Measurements from ENCODE around the gene MTHFD2. TPM values are rescaled to one million over a fixed set of nuclear protein-coding genes. Genes with fewer than 3 reads are reported as not detected.

MTHFD2 gene
- total RNA-seq, 1 donor from 2014 or later, result 101 TPM

DNA sequence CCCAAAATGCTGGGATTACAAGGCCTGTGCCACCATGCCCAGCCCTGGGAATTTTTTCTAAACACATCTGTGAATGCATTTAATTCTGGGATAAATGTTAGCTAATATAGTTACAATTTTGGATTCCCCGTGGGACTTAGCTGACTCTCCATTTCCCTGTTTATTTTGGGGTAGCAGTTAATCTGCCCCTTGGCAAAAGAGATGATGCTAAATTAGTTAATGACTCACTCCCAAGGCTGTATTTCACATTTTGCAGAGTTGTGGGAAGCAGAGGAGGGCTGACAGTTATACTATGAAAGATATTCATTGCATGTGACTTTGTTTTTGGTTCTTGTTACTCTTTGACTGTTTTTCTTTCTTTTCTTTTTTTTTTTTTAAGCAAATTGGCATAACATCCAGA lies 3.2 kb downstream of the MTHFD2 start:
- H3K36me3 Mint-ChIP-seq, result peaks cover 8% of the 10 kb centered on the region
- peaks cover 68% of the 10 kb centered on the region for H4K20me1 ChIP-seq (ENCODE audit: low read depth)
- no peak for DNase-seq (ENCODE audit: low spot score)
- H3K4me2 ChIP-seq, result no peak overlapping the region
- no peaks in the 10 kb centered on the region for H3K9me3 Mint-ChIP-seq
- H3K9me3 ChIP-seq (ENCODE audit: low read depth), result no peaks in the 10 kb centered on the region
- H2AFZ ChIP-seq (replicated peaks), result no peak overlapping the region
- peaks cover 17% of the 10 kb centered on the region for H3K4me1 ChIP-seq
- TF ChIP-seq EZH2phosphoT487 (IDR thresholded peaks at IDR 0.05) (no peak), EZH2 (IDR thresholded peaks at IDR 0.05) (no peak)
- TF ChIP-seq, protein P1, sequence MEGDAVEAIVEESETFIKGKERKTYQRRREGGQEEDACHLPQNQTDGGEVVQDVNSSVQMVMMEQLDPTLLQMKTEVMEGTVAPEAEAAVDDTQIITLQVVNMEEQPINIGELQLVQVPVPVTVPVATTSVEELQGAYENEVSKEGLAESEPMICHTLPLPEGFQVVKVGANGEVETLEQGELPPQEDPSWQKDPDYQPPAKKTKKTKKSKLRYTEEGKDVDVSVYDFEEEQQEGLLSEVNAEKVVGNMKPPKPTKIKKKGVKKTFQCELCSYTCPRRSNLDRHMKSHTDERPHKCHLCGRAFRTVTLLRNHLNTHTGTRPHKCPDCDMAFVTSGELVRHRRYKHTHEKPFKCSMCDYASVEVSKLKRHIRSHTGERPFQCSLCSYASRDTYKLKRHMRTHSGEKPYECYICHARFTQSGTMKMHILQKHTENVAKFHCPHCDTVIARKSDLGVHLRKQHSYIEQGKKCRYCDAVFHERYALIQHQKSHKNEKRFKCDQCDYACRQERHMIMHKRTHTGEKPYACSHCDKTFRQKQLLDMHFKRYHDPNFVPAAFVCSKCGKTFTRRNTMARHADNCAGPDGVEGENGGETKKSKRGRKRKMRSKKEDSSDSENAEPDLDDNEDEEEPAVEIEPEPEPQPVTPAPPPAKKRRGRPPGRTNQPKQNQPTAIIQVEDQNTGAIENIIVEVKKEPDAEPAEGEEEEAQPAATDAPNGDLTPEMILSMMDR (IDR thresholded peaks at IDR 0.05), result no peak
- no peak overlapping the region for H3K9ac ChIP-seq
- peaks cover 6% of the 10 kb centered on the region for H3K27me3 Mint-ChIP-seq (ENCODE audit: insufficient read depth, low read depth)
- peaks cover 76% of the 10 kb centered on the region for H3K79me2 ChIP-seq (ENCODE audit: low read depth)
- no peak overlapping the region for H3K4me3 Mint-ChIP-seq
- no peak overlapping the region for H3K4me3 ChIP-seq
- H3K4me1 Mint-ChIP-seq, result peaks cover 35% of the 10 kb centered on the region
- H3K27ac Mint-ChIP-seq, result no peak overlapping the region
- H3F3A ChIP-seq (ENCODE audit: low read depth), result peaks cover 24% of the 10 kb centered on the region
- no peaks in the 10 kb centered on the region for H3K27me3 ChIP-seq
- H3K36me3 ChIP-seq, result no peaks in the 10 kb centered on the region
- H3K27ac ChIP-seq, result no peak overlapping the region

DNA sequence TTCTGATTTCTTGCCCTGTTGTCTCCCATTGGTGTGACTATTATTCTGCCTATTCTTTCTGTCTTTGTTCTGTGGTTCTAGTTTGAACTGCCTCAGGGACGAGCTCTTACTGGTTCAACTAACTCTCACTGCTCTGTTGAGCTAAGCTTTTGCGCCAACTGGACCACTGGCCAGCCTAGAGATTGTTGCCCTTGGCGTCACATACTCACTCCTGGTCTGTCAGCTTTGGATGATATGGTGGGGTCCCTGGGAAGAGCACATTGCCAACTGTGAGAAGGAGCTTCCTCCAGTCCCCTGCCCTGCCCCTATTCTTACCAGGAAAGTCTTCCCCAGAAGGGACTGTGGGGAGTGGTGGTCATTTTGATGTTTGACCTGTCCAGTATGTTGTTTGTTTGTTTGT lies 6.0 kb downstream of the MTHFD2 start:
- peaks cover 81% of the 10 kb centered on the region for H4K20me1 ChIP-seq (ENCODE audit: low read depth)
- peaks cover 27% of the 10 kb centered on the region for H3K4me1 Mint-ChIP-seq

DNA sequence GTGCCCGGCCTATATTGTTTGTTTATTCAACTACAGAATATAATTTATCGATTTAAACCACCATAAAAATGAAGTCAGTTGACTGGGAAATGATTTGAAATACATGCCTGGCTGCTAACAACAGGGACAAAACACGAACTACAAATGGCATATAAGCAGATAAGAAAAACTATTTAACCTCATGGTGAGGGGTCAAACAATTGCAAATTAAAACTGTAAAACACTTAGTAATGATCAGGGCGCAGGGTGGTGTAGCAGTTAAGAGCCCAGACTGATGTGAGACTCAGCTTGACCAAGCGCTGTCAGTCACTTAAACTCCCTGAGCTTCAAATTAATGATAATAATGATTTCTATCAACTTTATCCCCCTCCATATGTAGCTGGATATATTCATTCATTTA lies 6.7 kb downstream of the MTHFD2 start:
- Histone ChIP-seq H4K20me1 (ENCODE audit: low read depth) (peaks cover 74% of the 10 kb centered on the region), H3K27ac (no peak overlapping the region), H3K4me2 (no peak overlapping the region), H3K79me2 (ENCODE audit: low read depth) (peaks cover 89% of the 10 kb centered on the region), H3K4me3 (no peak overlapping the region), H3K27me3 (no peaks in the 10 kb centered on the region), H3K9ac (no peak overlapping the region), H3K4me1 (peaks cover 14% of the 10 kb centered on the region), H2AFZ (replicated peaks) (no peak overlapping the region), H3K9me3 (ENCODE audit: low read depth) (no peaks in the 10 kb centered on the region), H3K36me3 (no peaks in the 10 kb centered on the region), H3F3A (ENCODE audit: low read depth) (peaks cover 4% of the 10 kb centered on the region)
- no peaks in the 10 kb centered on the region for H3K9me3 Mint-ChIP-seq
- no peak overlapping the region for H3K27ac Mint-ChIP-seq
- no peak overlapping the region for H3K4me3 Mint-ChIP-seq
- H3K27me3 Mint-ChIP-seq (ENCODE audit: insufficient read depth, low read depth), result no peaks in the 10 kb centered on the region
- DNase-seq (ENCODE audit: low spot score), result no peak
- TF ChIP-seq EZH2 (IDR thresholded peaks at IDR 0.05), result no peak
- TF ChIP-seq, protein P1 (IDR thresholded peaks at IDR 0.05), result no peak
- TF ChIP-seq EZH2phosphoT487 (IDR thresholded peaks at IDR 0.05), result no peak
- H3K4me1 Mint-ChIP-seq, result peaks cover 21% of the 10 kb centered on the region
- peaks cover 18% of the 10 kb centered on the region for H3K36me3 Mint-ChIP-seq

More for the DNA sequence above, 6.0 kb downstream of the MTHFD2 start:
- no peaks in the 10 kb centered on the region for H3K36me3 ChIP-seq
- no peaks in the 10 kb centered on the region for H3K27me3 Mint-ChIP-seq (ENCODE audit: insufficient read depth, low read depth)
- no peaks in the 10 kb centered on the region for H3K9me3 Mint-ChIP-seq
- H3K4me2 ChIP-seq, result no peak overlapping the region
- H3K27me3 ChIP-seq, result no peaks in the 10 kb centered on the region
- H3K27ac Mint-ChIP-seq, result no peak overlapping the region
- DNase-seq (ENCODE audit: low spot score), result no peak
- H3K9ac ChIP-seq, result no peak overlapping the region
- no peak overlapping the region for H3K4me3 ChIP-seq
- H3K9me3 ChIP-seq (ENCODE audit: low read depth), result no peaks in the 10 kb centered on the region
- H3F3A ChIP-seq (ENCODE audit: low read depth), result peaks cover 4% of the 10 kb centered on the region
- H3K4me3 Mint-ChIP-seq, result no peak overlapping the region
- H2AFZ ChIP-seq (replicated peaks), result no peak overlapping the region
- TF ChIP-seq, protein P1 (IDR thresholded peaks at IDR 0.05), result no peak
- TF ChIP-seq EZH2 (IDR thresholded peaks at IDR 0.05) (no peak), EZH2phosphoT487 (IDR thresholded peaks at IDR 0.05) (no peak)
- H3K79me2 ChIP-seq (ENCODE audit: low read depth), result peaks cover 94% of the 10 kb centered on the region
- H3K36me3 Mint-ChIP-seq, result peaks cover 13% of the 10 kb centered on the region
- H3K27ac ChIP-seq, result no peak overlapping the region
- H3K4me1 ChIP-seq, result peaks cover 17% of the 10 kb centered on the region
